OCI-LY7 (cell line): ENCODE data around the gene CENPVL1. TPM values are rescaled to one million over a fixed set of nuclear protein-coding genes. Genes with fewer than 3 reads are reported as not detected.

Experiments used
- BruUV-seq: library from RNA; stranded (reverse); fragments of 400-500 nt; replicated peaks from 2 replicates; lab custom pipeline; 2021; lab: Mats Ljungman, UMichigan
- CTCF ChIA-PET: fragments of 300-600 bp; sonication (Branson Sonifier 250); formaldehyde crosslinking; loops from one replicate; lab custom pipeline; 2022; ENCODE audit warnings: antibody characterized with exemption; ENCODE audit not compliant: unreplicated experiment; lab: Charles Lee
- POLR2A ChIA-PET: fragments of 300-600 bp; sonication (Branson Sonifier 250); formaldehyde crosslinking; loops from one replicate; lab custom pipeline; 2022; ENCODE audit warnings: antibody characterized with exemption; lab: Charles Lee
- DNase-seq: peaks from one replicate; pipeline ENCODE4 v3.0.0-alpha.2; 2015; ENCODE audit warnings: low spot score
- H2AFZ ChIP-seq: fragments of 200-600 bp; sonication (generic), shearing (Covaris generic); 2 replicates; pipeline ENCODE4 v1.6.1; 2014; ENCODE audit warnings: mild to moderate bottlenecking, antibody characterized with exemption, low read length, moderate library complexity
- H3K27ac ChIP-seq: fragments of 200-600 bp; sonication (generic); 2 replicates; pipeline ENCODE4 v1.5.1; 2014; ENCODE audit warnings: mixed run types, low read depth, mild to moderate bottlenecking, moderate library complexity, low read length, inconsistent platforms; ENCODE audit not compliant: poor library complexity, severe bottlenecking
- H3K36me3 ChIP-seq: fragments of 200-600 bp; sonication (generic); 2 replicates; pipeline ENCODE4 v1.6.1; 2014; ENCODE audit warnings: mild to moderate bottlenecking, antibody characterized with exemption, low read length, moderate library complexity, mixed read lengths; ENCODE audit not compliant: insufficient read depth
- H3K4me1 ChIP-seq: fragments of 200-600 bp; sonication (generic); 2 replicates; pipeline ENCODE4 v1.5.1; 2014; ENCODE audit warnings: mild to moderate bottlenecking, low read length; ENCODE audit not compliant: insufficient read depth, poor library complexity, severe bottlenecking
- H3K4me2 ChIP-seq: fragments of 200-600 bp; sonication (generic); 2 replicates; pipeline ENCODE4 v1.6.1; 2014; ENCODE audit warnings: mild to moderate bottlenecking, low read length
- H3K4me3 ChIP-seq: fragments of 200-600 bp; sonication (generic); 2 replicates; pipeline ENCODE4 v1.5.1; 2014; ENCODE audit warnings: mild to moderate bottlenecking, low read depth, low read length; ENCODE audit not compliant: poor library complexity, severe bottlenecking
- H3K79me2 ChIP-seq: fragments of 200-600 bp; sonication (generic); 2 replicates; pipeline ENCODE4 v1.6.1; 2016; ENCODE audit warnings: low read depth, mild to moderate bottlenecking, low read length, moderate library complexity, mixed read lengths; ENCODE audit not compliant: insufficient read depth
- H3K9me2 ChIP-seq: fragments of 200-600 bp; sonication (generic); 2 replicates; pipeline ENCODE4 v1.6.1; 2016; ENCODE audit warnings: mild to moderate bottlenecking, low read length, mixed read lengths; ENCODE audit not compliant: insufficient read depth
- H3K9me3 ChIP-seq: fragments of 200-600 bp; sonication (generic); 2 replicates; pipeline ENCODE4 v1.6.1; 2014; ENCODE audit warnings: mild to moderate bottlenecking, mixed run types, low read length, mixed read lengths
- H4K20me1 ChIP-seq: fragments of 200-600 bp; sonication (generic); 2 replicates; pipeline ENCODE4 v1.6.1; 2014; ENCODE audit warnings: mild to moderate bottlenecking, antibody characterized with exemption, low read length, moderate library complexity, mixed read lengths; ENCODE audit not compliant: insufficient read depth
- EZH2phosphoT487 ChIP-seq: fragments of 200-600 bp; sonication (generic); IDR thresholded peaks from 2 replicates; pipeline ENCODE4 v1.6.1; 2018; ENCODE audit warnings: low read depth, borderline replicate concordance, mild to moderate bottlenecking, mixed run types, antibody characterized with exemption, low read length, moderate library complexity, mixed read lengths
- intact Hi-C: fragments of 100-400 bp; cut with micrococcal nuclease; formaldehyde crosslinking; loops from one replicate; pipeline ENCODE4 v1.10.0; 2022; ENCODE audit not compliant: unreplicated experiment
- total RNA-seq, 2 experiments: library from RNA; depleted of rRNA in 1 of 2; stranded (reverse); fragments of >200 nt in 1 of 2; shearing (Covaris generic) in 1 of 2; gene quantifications; 2 replicates each; pipeline ENCODE4 v1.2.3, GENCODE V29; 2014 to 2022
- TF ChIP-seq, protein P1 (sequence below): fragments of 200-600 bp; sonication (generic); conservative IDR thresholded peaks from 2 replicates; pipeline ENCODE4 v1.5.1; 2014; ENCODE audit warnings: mild to moderate bottlenecking, antibody characterized with exemption, low read length, moderate library complexity, mixed read lengths

CENPVL1 gene
- total RNA-seq, 2 experiments from 2014 or later: not detected

- no peaks in the 10 kb centered on the region for H4K20me1 ChIP-seq
- H3K27ac ChIP-seq: no peak overlapping the region
- H3K9me3 ChIP-seq: no peaks in the 10 kb centered on the region
- no peaks in the 10 kb centered on the region for H3K36me3 ChIP-seq
- no peaks in the 10 kb centered on the region for H3K9me2 ChIP-seq
- no peak overlapping the region for H3K4me3 ChIP-seq
- no peaks in the 10 kb centered on the region for H3K4me1 ChIP-seq
- no peak overlapping the region for H2AFZ ChIP-seq
- TF ChIP-seq, protein P1, sequence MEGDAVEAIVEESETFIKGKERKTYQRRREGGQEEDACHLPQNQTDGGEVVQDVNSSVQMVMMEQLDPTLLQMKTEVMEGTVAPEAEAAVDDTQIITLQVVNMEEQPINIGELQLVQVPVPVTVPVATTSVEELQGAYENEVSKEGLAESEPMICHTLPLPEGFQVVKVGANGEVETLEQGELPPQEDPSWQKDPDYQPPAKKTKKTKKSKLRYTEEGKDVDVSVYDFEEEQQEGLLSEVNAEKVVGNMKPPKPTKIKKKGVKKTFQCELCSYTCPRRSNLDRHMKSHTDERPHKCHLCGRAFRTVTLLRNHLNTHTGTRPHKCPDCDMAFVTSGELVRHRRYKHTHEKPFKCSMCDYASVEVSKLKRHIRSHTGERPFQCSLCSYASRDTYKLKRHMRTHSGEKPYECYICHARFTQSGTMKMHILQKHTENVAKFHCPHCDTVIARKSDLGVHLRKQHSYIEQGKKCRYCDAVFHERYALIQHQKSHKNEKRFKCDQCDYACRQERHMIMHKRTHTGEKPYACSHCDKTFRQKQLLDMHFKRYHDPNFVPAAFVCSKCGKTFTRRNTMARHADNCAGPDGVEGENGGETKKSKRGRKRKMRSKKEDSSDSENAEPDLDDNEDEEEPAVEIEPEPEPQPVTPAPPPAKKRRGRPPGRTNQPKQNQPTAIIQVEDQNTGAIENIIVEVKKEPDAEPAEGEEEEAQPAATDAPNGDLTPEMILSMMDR: no peak
- no peak for TF ChIP-seq EZH2phosphoT487
- intact Hi-C loops: no loop called here
- DNase-seq: no peak
- no peak overlapping the region for H3K4me2 ChIP-seq
- CTCF ChIA-PET: no interaction called here
- no TSS peak for BruUV-seq
- no peaks in the 10 kb centered on the region for H3K79me2 ChIP-seq
- POLR2A ChIA-PET: no interaction called here
These were observed 17.9 kb downstream of the CENPVL1 start for GRCh38 chrX:51728202-51728601.

GRCh38 chrX:51737091-51737490, 26.8 kb downstream of the CENPVL1 start:
- H3K4me3 ChIP-seq: no peak overlapping the region
- no peaks in the 10 kb centered on the region for H3K36me3 ChIP-seq
- intact Hi-C loops: no loop called here
- no peak overlapping the region for H3K27ac ChIP-seq
- H3K9me3 ChIP-seq: no peaks in the 10 kb centered on the region
- H3K79me2 ChIP-seq: no peaks in the 10 kb centered on the region
- no peaks in the 10 kb centered on the region for H4K20me1 ChIP-seq
- no peak overlapping the region for H3K4me2 ChIP-seq
- no peaks in the 10 kb centered on the region for H3K4me1 ChIP-seq
- CTCF ChIA-PET: no interaction called here
- POLR2A ChIA-PET: no interaction called here
- H3K9me2 ChIP-seq: no peaks in the 10 kb centered on the region
- TF ChIP-seq, protein P1: no peak
- no peak for TF ChIP-seq EZH2phosphoT487
- DNase-seq: no peak
- no peak overlapping the region for H2AFZ ChIP-seq
- BruUV-seq: no TSS peak

DNA sequence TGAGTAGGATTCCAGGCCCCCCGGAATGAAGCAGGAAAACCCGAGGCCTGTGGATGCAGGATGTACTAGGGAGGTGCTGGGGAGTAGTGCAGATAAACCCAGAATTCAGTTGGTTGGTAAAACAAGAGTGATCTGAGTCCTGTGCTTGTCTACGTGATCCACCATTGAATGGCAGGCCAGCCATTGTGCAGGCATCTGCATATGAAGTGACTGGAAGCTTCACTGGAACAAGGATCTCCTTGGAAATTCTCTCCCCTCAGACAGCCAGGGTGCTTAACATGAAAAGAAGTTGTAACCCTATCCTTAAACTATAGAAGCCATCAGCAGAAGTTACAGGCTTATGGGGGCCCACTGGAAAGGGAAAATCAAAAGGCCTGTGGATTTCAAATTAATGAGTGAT, 32.3 kb downstream of the CENPVL1 start:
- no peak for TF ChIP-seq EZH2phosphoT487
- TF ChIP-seq, protein P1: no peak
- intact Hi-C loops: loop anchor here (2.0 kb wide), 1 partner anchor 60 kb away; no protein-coding TSS in a partner anchor
- BruUV-seq: no TSS peak
- peak overlapping the region; percentile 74 for H3K4me2 ChIP-seq
- no peaks in the 10 kb centered on the region for H3K9me2 ChIP-seq
- no peaks in the 10 kb centered on the region for H3K9me3 ChIP-seq
- peaks cover 23% of the 10 kb centered on the region for H3K4me1 ChIP-seq
- peak overlapping the region; percentile 69 for H3K27ac ChIP-seq
- peaks cover 17% of the 10 kb centered on the region; the same call in 1 of the 2 replicates for H3K79me2 ChIP-seq
- H3K36me3 ChIP-seq: peaks cover 4% of the 10 kb centered on the region; the same call in 1 of the 2 replicates
- no peaks in the 10 kb centered on the region; the same call in 1 of the 2 replicates for H4K20me1 ChIP-seq
- ChIA-PET CTCF (no interaction called here), POLR2A (no interaction called here)
- peak overlapping the region; percentile 90 for H2AFZ ChIP-seq
- H3K4me3 ChIP-seq: peak overlapping the region; percentile 88
- no peak for DNase-seq
